ENCODE measurements around the gene TBX20. TPM values are rescaled to one million over a fixed set of nuclear protein-coding genes. Genes with fewer than 3 reads are reported as not detected.

TBX20 gene
- total RNA-seq, 1 experiment from 2014 or later: not detected

DNA sequence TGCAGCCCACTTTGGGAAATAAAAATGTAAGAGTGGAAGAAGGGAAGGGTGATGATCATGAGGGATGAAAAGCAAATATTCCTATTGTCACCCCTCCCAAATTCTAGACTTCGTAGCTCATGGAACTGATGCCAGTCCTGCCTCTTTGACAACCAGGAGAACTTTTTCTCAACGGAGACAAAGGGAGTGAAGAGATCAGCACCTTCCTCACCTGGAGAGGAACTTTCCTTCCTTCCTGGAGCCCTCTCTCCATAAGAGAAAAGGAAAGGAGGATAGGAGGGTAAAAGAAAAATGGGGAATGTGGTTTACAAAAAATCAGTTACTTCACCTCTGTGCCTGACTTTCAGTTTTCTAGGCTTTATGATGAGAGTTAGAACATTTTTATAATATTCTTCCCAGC is 3.4 kb downstream of the TBX20 start:
- WGBS (ENCODE audit: extremely low coverage, insufficient read length, low lambda C conversion rate): no CpG with 5 or more reads among the region's 2 CpGs
- no peak overlapping the region for H3K56ac ChIP-seq (ENCODE audit: insufficient read length, low read depth, low read length)
- no peaks in the 10 kb centered on the region for H3K79me2 ChIP-seq (ENCODE audit: insufficient read depth, low read length)
- H3K9me3 ChIP-seq (ENCODE audit: control insufficient read depth, low read depth, low read length): no peaks in the 10 kb centered on the region
- no peak overlapping the region for H2BK12ac ChIP-seq (ENCODE audit: insufficient read length, low read depth, low read length)
- H3K4me2 ChIP-seq (ENCODE audit: insufficient read depth, insufficient read length, low read length): no peak overlapping the region
- TF ChIP-seq, protein P1, sequence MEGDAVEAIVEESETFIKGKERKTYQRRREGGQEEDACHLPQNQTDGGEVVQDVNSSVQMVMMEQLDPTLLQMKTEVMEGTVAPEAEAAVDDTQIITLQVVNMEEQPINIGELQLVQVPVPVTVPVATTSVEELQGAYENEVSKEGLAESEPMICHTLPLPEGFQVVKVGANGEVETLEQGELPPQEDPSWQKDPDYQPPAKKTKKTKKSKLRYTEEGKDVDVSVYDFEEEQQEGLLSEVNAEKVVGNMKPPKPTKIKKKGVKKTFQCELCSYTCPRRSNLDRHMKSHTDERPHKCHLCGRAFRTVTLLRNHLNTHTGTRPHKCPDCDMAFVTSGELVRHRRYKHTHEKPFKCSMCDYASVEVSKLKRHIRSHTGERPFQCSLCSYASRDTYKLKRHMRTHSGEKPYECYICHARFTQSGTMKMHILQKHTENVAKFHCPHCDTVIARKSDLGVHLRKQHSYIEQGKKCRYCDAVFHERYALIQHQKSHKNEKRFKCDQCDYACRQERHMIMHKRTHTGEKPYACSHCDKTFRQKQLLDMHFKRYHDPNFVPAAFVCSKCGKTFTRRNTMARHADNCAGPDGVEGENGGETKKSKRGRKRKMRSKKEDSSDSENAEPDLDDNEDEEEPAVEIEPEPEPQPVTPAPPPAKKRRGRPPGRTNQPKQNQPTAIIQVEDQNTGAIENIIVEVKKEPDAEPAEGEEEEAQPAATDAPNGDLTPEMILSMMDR (conservative IDR thresholded peaks at IDR 0.05): no peak
- no peak overlapping the region for H4K91ac ChIP-seq (ENCODE audit: insufficient read length, low read depth, low read length)
- H3K9ac ChIP-seq (ENCODE audit: extremely low read depth, insufficient read length, low read length): no peak overlapping the region
- H2BK5ac ChIP-seq (ENCODE audit: insufficient read length, low read length): no peak overlapping the region
- H3K27ac Mint-ChIP-seq: no peak overlapping the region
- H4K20me1 ChIP-seq (ENCODE audit: control insufficient read depth, insufficient read depth, insufficient read length): no peaks in the 10 kb centered on the region
- no peak overlapping the region for H2AK5ac ChIP-seq (ENCODE audit: insufficient read length, low read length)
- H3K18ac ChIP-seq (ENCODE audit: insufficient read length, low read depth, low read length): no peak overlapping the region
- H4K5ac ChIP-seq (ENCODE audit: insufficient read length, low read depth, low read length): no peak overlapping the region
- H2AFZ ChIP-seq (ENCODE audit: low read length): no peak overlapping the region
- H3K36me3 Mint-ChIP-seq (ENCODE audit: insufficient read depth in 1 of 3, low read depth in 3 of 3): no peaks in the 10 kb centered on the region
- no peak overlapping the region for H3K23ac ChIP-seq (ENCODE audit: insufficient read length, low read depth, low read length)
- no peak overlapping the region for H3K14ac ChIP-seq (ENCODE audit: insufficient read depth, low read length)
- H3K9me3 Mint-ChIP-seq: peaks cover 0 to 7% of the 10 kb centered on the region in 2 experiments; a peak in 2 of 5 replicates
- peaks cover 22 to 39% of the 10 kb centered on the region in 2 experiments for H3K4me1 Mint-ChIP-seq
- H2BK120ac ChIP-seq (ENCODE audit: low read depth, low read length, poor library complexity, severe bottlenecking): no peak overlapping the region
- no peak overlapping the region for H4K8ac ChIP-seq (replicated peaks; ENCODE audit: insufficient read length, low read depth, low read length)
- H3K23me2 ChIP-seq (ENCODE audit: insufficient read length, low read depth, low read length, poor library complexity, severe bottlenecking): peaks cover 24% of the 10 kb centered on the region
- no peak overlapping the region for H3T11ph ChIP-seq (ENCODE audit: low read length)
- H3K4me1 ChIP-seq (ENCODE audit: insufficient read depth, low read length): no peaks in the 10 kb centered on the region
- no peaks in the 10 kb centered on the region for H3K79me1 ChIP-seq (ENCODE audit: insufficient read depth, low read depth, low read length, poor library complexity, severe bottlenecking)
- no peak for DNase-seq
- H3K4me3 Mint-ChIP-seq: 0 out of 5 replicates have a peak overlapping the region, but pooled peaks of 1 of the 2 experiments have one; percentile 5
- H3K27ac ChIP-seq (ENCODE audit: insufficient read length, low read depth, low read length): no peak overlapping the region
- peaks cover 94% of the 10 kb centered on the region for H3K27me3 Mint-ChIP-seq (ENCODE audit: low read depth)
- H2BK15ac ChIP-seq (ENCODE audit: low read depth, low read length): no peak overlapping the region
- peaks cover 57% of the 10 kb centered on the region for H3K27me3 ChIP-seq (ENCODE audit: insufficient read depth, low read length)
- H2BK20ac ChIP-seq (ENCODE audit: low read depth, low read length, poor library complexity, severe bottlenecking): no peak overlapping the region
- no peak overlapping the region for H3K4ac ChIP-seq (ENCODE audit: low read depth, low read length)
